GM04504 (cell line): Measurements from ENCODE around the gene HMG20A.
"Not testable (repeated sequence)": the region's sequence is repeated elsewhere in the genome, so short reads cannot be mapped to it uniquely, and the experiment has no call there.

ENCODE experiments used
- DNase-seq: peaks from one replicate; pipeline ENCODE4 v3.0.0-alpha.2; 2012; ENCODE audit warnings: low read depth

The HMG20A gene

GRCh38 chr15:77406846-77407245 lies 13.8 kb upstream of the HMG20A start:
- no peak for DNase-seq

DNA sequence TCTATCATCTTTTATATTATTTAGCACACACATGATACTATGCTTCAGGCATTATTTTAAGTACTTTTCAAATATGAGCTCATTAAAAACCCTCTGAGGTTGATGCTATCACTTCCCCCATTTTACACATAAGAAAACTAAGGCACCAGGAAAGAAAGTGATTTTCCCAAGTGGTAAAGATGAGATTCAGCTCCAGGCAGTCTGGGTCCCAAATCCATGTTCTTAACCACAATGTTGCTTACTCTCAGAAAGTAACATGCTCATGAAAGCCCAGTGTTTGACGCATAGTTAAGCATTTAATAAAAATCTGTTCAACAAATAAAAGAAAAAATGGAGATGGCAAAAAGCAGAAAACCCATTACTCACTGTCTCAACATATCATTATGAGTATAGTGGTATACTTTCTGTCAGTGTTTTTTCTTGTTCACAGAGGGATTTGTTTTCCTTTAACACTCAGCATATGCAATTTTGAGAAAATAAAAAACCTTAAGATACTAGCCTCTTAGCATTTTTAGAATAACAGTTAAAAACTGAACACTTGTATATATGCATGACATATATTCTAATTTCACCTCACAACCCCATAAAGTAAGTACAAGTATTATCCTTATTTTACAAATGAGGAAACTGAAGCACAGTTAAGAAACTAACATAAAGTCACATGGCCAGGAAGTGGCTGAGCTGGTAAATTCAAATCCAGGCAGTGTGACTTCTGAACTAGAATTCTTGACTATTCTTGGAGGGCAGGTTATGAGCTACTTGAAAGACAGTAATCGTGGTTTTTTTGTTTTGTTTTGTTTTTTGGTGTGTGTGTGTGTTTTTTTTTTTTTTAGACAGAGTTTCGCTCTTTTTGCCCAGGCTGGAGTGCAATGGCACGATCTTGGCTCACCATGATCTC lies 11.2 kb upstream of the HMG20A start:
- DNase-seq, result no peak

DNA sequence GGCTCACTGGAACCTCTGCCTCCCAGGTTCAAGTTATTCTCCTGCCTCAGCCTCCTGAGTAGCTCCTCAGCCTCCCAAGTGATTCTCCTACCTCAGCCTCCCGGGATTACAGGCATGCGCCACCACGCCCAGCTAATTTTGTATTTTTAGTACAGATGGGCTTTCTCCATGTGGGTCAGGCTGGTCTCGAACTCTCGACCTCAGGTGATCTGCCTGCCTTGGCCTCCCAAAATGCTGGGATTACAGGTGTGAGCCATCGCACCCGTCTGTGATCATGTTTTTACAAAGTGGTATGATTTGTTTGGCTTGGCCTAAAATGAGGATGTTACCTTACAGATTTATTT lies 10.6 kb upstream of the HMG20A start:
- not testable (repeated sequence) for DNase-seq

DNA sequence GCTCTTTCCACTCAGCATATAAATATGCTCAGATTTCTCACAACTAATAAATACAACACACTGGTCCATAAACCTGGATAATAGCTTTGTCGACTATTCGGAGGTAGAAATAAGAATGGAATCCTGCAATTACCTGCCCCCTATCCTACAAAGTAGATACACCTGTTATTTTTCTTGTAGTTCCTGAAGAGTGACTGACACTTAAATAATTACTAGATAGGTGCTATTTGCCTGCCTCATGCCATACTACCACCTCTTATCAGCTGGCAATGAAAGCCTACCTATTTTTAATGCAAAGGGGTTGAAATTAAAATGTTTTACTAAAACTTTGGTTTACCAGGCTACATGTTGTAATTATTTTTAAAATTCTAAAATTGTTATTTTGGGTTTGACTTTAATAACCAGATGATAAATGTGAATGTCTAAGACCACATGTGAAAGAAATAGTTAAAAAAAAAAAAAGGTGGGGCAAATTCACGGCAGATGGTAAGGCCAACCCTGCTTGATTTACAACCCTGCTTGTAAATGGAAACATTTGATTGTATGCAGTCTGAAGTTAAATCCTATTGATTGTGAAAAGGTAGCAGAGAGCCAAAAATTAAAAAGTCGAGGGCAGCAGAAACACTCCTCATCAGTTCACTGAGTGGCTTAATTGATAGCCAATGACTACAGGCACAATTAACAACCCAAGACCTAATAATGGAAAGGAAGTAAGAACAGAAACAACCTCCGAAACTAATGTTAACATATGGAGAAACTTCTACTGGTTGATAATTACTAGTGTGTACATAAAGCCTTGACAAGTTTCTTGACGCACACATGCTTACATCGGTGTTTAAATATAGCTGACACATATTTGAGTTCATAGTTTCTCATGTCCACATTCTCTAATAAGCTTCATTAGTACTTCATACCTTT lies 9.7 kb upstream of the HMG20A start:
- DNase-seq, result no peak

- DNase-seq, result no peak
These were observed 9.1 kb upstream of the HMG20A start for GRCh38 chr15:77411619-77411976.

DNA sequence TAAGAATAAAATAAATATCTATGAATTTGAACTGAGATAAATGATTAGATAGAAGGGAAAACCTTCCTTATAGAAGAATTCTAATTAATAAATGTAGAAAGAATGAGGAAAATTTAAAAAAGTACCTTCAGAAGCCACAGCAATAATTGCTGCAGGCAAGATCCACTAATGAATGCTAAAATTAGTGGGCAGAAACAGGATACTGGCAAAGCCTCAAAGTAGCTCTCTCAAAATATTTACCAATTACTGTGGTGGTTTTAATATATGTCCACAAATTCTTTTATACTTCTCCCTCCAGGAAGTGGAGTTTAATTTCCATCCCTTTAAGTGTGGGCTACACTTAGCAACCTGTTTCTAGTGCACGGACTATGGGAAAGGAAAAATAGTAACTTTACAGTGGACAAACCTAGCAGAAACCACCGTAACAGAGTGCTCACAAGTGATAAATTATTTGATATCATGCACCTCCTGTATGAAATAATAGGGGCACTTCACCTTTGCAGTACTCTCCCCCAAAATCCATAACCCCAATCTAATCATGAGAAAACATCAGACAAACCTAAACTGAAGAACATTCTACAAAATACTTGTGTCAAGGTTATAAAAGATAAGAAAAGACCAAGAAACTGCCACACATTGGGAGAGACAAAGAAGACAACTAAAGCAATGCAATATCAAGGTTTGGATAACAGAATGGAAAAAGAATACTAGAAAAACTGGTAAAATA lies 7.6 kb upstream of the HMG20A start:
- no peak for DNase-seq

GRCh38 chr15:77413699-77414349 lies 6.9 kb upstream of the HMG20A start:
- no peak for DNase-seq

GRCh38 chr15:77414789-77415442 lies 5.8 kb upstream of the HMG20A start:
- no peak for DNase-seq

DNA sequence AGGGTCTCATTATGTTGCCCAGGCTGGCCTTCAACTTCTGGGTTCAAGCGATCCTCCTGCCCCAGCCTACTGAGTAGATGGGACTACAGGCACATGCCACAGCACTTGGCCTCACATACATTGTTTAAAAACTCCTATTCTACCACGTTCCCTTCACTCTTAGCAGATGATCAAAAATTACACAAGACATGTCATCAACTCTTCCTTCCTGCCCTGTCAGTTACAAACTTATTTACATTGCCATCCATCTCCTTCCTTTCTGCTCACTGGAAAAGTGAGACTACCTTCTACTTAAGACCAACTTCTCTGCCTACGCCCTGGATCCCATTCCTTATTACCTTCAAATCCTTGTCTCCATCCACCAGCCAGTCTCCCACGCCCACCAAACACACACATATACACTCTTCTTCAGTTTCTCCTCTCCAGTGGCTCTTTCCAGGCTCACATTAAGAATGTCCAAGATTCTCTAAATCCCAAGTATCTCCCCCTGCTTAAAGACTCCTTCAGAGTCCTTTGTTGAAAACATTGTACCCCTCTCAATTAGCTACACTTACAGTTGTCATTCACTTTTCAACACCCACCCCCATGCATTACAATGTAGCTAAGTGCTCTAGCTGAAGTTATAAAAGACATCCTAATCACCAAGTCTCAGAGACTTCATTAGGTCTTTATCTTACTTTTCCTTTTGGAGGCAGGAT lies 5.1 kb upstream of the HMG20A start:
- no peak for DNase-seq

DNA sequence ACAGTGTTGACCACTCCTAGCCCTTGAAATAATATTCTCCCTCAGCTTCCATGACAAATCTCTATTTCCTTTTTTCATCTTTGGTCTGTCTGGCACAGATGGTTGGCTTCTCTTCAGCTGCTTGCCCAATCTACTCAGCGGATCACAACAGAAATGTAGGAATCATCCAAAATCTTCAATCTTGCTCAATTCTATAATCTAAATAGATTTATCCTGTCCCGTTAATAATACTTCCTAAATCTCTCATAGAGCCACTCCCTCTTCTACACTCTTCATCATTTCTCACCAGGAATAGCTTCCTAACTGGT lies 4.6 kb upstream of the HMG20A start:
- DNase-seq, result peak; percentile 58

DNA sequence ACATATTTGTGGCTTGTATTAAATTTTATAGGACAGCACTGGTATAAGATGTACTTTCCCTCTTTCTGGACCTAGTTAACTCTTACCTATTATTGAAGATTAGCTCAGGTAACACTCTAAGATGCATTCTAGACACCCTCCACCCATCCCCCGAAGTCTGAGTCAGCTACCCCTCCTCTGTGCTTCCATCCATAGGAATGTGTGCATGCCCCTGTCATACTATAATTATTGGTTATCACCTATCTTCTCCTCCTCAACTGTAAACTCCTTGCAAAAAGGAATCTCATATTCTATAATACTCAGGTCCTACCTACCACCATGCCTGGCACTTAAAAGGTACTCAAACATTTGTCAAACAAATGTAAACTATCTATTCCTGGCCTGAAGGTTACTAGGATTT lies 3.7 kb upstream of the HMG20A start:
- DNase-seq, result no peak

DNA sequence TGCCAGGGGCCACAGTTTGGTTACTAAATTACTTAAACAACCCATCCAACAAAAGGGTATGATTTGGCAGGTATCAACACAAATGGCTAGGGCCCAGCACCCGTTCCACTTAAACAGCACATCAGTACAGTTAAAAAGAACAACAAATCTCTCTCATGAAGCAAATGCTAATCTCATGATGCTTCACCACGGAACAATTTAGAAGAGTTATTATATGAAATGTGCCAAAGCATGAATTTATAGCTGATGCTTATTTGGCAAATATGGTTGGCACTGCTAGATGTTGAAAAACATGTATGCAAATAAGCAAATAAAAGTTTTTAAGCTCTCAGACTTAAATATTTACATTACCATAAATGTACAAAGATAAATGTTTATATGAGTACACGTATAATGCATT lies 3.1 kb upstream of the HMG20A start:
- no peak for DNase-seq

GRCh38 chr15:77418391-77418965 lies 2.2 kb upstream of the HMG20A start:
- DNase-seq, result no peak

- no peak for DNase-seq
These were observed 1.5 kb upstream of the HMG20A start for GRCh38 chr15:77418966-77419835.

GRCh38 chr15:77419836-77420609 lies 665 bp upstream of the HMG20A start, which contains the start of gene PEAK1:
Gene PEAK1 (minus strand): TSS chr15:77420104. CDS start chr15:77181926, 238,178 bp downstream.
- peak; percentile 99 for DNase-seq

DNA sequence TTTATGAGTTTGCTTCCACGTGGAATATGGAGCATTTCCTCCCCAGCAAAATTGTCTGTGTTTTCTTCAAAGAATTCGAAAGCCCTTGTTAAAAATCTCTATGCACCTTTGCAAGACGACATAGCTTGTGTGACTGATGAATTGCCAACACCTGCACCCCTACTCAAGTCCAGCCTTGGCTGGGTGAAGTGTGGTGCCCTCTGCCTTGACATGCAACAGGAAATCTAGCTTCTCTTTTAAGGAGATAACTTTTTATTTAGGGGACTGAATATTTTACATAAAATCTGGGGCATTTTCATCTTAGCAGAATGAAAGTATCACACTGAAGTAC lies 647 bp downstream of the HMG20A start:
- DNase-seq, result no peak

DNA sequence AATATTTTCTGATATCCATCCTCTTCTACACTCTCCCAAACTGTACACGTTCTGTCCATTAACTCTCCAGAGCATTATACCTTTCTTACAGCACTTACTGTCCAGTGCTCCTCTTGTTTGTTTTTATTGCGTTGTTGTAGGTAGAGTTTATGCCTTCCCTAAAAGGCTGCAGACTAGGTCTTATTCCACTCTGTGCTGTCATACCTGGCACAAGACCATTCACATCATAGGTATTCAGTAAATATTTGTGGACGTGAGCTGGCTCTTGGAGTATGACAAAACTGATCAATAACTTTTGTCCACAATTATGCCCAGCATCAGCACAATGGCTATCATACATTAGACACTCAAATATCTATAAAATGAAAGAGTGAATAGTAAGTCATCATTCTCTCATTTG lies 4.4 kb downstream of the HMG20A start:
- DNase-seq, result no peak

DNA sequence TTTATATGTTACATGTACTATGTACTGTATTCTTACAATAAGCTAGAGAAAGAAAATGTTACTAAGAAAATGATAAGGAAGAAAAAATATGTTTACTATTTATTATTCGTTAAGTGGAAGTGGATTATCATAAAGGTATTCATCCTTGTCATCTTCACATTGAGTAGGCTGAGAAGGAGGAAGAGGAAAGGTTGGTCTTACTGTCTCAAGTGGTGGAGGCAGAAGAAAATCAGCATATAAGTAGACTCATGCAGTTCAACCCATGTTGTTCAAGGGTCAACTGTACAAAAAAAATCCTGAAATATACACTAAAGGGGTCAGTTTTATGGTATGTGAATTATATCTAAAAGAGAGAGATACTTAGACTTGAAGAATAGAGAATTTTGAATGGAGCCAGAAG lies 5.7 kb downstream of the HMG20A start:
- DNase-seq, result no peak

DNA sequence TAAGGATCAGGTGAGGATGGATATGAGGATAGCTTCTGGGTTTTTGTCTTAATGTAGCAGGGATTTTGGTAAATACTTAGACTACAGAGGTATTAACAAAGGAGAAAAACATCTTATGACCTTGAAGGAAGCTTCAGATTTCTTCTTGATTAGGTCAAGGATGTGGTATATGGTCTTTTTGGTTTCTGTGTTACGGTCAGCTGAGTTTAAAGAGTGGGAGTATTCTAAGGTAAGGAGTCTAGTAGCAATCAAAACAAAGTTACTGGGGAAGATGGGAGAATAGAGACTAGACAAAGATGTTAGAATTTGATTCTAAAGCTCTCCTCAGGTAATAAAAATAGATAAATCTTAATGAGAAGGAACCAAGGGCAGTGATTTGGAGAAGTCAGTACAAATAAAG lies 6.2 kb downstream of the HMG20A start:
- no peak for DNase-seq
